Muscle layer of duodenum (tissue), 2 donors: ENCODE measurements around the gene NFXL1.

ENCODE experiments used
- H3K27ac ChIP-seq: one replicate; pipeline ENCODE4 v1.7.0; 2013; ENCODE audit warnings: mild to moderate bottlenecking, low read length
- H3K27me3 ChIP-seq: one replicate; pipeline ENCODE4 v1.7.0; 2013; ENCODE audit warnings: low read depth, mild to moderate bottlenecking, control low read depth, low read length
- H3K36me3 ChIP-seq, 2 donors: one replicate each; pipeline ENCODE4 v1.7.0; 2013; ENCODE audit warnings: low read length in 2 of 2, control low read depth in 1 of 2, mild to moderate bottlenecking in 1 of 2; ENCODE audit not compliant: insufficient read depth in 2 of 2, control insufficient read depth in 1 of 2
- H3K4me1 ChIP-seq, 2 donors: one replicate each; pipeline ENCODE4 v1.7.0; 2013; ENCODE audit warnings: low read length in 2 of 2, mild to moderate bottlenecking in 2 of 2, control low read depth in 1 of 2, moderate library complexity in 1 of 2; ENCODE audit not compliant: insufficient read depth in 2 of 2, control insufficient read depth in 1 of 2
- H3K4me3 ChIP-seq, 2 donors: one replicate each; pipeline ENCODE4 v1.7.0; 2013; ENCODE audit warnings: low read length in 2 of 2, low read depth in 1 of 2, mild to moderate bottlenecking in 1 of 2
- H3K9me3 ChIP-seq, 2 donors: one replicate each; pipeline ENCODE4 v1.7.0; 2013; ENCODE audit warnings: low read length in 2 of 2, control low read depth in 1 of 2, mild to moderate bottlenecking in 1 of 2; ENCODE audit not compliant: control insufficient read depth in 1 of 2
- donor health status: healthy.

Gene NFXL1

GRCh38 chr4:47914220-47914925, at the start of gene NFXL1:
Gene NFXL1 (minus strand): TSS chr4:47914583. CDS start chr4:47914203, 380 bp downstream.
- Histone ChIP-seq H3K4me3 (peak within 1 kb of the TSS; percentile 93 to 99), H3K4me1 (peaks cover 5 to 15% of the 10 kb centered on the region in 2 donors), H3K27ac (peak within 1 kb of the TSS; percentile 63), H3K36me3 (no peaks in the 10 kb centered on the region), H3K9me3 (no peaks in the 10 kb centered on the region), H3K27me3 (no peaks in the 10 kb centered on the region)

- H3K4me1 ChIP-seq = no peaks in the 10 kb centered on the region
- no peaks in the 10 kb centered on the region for H3K36me3 ChIP-seq
These were observed 40.3 kb upstream of the NFXL1 start for GRCh38 chr4:47954677-47955076.

GRCh38 chr4:47954245-47954644, 39.9 kb upstream of the NFXL1 start:
- H3K4me3 ChIP-seq = no peak overlapping the region
- H3K27me3 ChIP-seq = no peaks in the 10 kb centered on the region
- H3K36me3 ChIP-seq = no peaks in the 10 kb centered on the region
- H3K9me3 ChIP-seq = no peaks in the 10 kb centered on the region
- no peaks in the 10 kb centered on the region for H3K4me1 ChIP-seq
- no peak overlapping the region for H3K27ac ChIP-seq

More at GRCh38 chr4:47954677-47955076, 40.3 kb upstream of the NFXL1 start:
- no peaks in the 10 kb centered on the region for H3K9me3 ChIP-seq
- no peak overlapping the region for H3K4me3 ChIP-seq
- no peaks in the 10 kb centered on the region for H3K27me3 ChIP-seq
- no peak overlapping the region for H3K27ac ChIP-seq

GRCh38 chr4:47945930-47946726, 31.7 kb upstream of the NFXL1 start:
- Histone ChIP-seq H3K36me3 (no peaks in the 10 kb centered on the region), H3K27ac (no peak overlapping the region), H3K9me3 (no peaks in the 10 kb centered on the region), H3K4me3 (no peak overlapping the region), H3K4me1 (no peaks in the 10 kb centered on the region), H3K27me3 (no peaks in the 10 kb centered on the region)

- H3K4me1 ChIP-seq = no peaks in the 10 kb centered on the region
- H3K4me3 ChIP-seq = no peak overlapping the region
- H3K27ac ChIP-seq = no peak overlapping the region
- H3K27me3 ChIP-seq = no peaks in the 10 kb centered on the region
- H3K36me3 ChIP-seq = no peaks in the 10 kb centered on the region
- H3K9me3 ChIP-seq = no peaks in the 10 kb centered on the region
These were observed 27.9 kb upstream of the NFXL1 start for GRCh38 chr4:47942081-47942819.

GRCh38 chr4:47939456-47939855, 25.1 kb upstream of the NFXL1 start:
- Histone ChIP-seq H3K27ac (no peak overlapping the region), H3K9me3 (no peaks in the 10 kb centered on the region), H3K4me3 (no peak overlapping the region), H3K36me3 (no peaks in the 10 kb centered on the region), H3K4me1 (no peaks in the 10 kb centered on the region), H3K27me3 (no peaks in the 10 kb centered on the region)

GRCh38 chr4:47936336-47936735, 22.0 kb upstream of the NFXL1 start:
- Histone ChIP-seq H3K36me3 (no peaks in the 10 kb centered on the region), H3K4me1 (no peaks in the 10 kb centered on the region), H3K4me3 (no peak overlapping the region), H3K27me3 (no peaks in the 10 kb centered on the region), H3K27ac (no peak overlapping the region), H3K9me3 (no peaks in the 10 kb centered on the region)

- Histone ChIP-seq H3K36me3 (no peaks in the 10 kb centered on the region), H3K4me3 (no peak overlapping the region), H3K9me3 (no peaks in the 10 kb centered on the region), H3K27ac (no peak overlapping the region), H3K4me1 (no peaks in the 10 kb centered on the region), H3K27me3 (no peaks in the 10 kb centered on the region)
These were observed 19.5 kb upstream of the NFXL1 start for GRCh38 chr4:47933840-47934239.

- no peak overlapping the region for H3K27ac ChIP-seq
- no peak overlapping the region for H3K4me3 ChIP-seq
- no peaks in the 10 kb centered on the region for H3K9me3 ChIP-seq
- no peaks in the 10 kb centered on the region for H3K36me3 ChIP-seq
- H3K27me3 ChIP-seq = no peaks in the 10 kb centered on the region
- H3K4me1 ChIP-seq = peaks cover 0 to 5% of the 10 kb centered on the region in 2 donors
These were observed 16.8 kb upstream of the NFXL1 start for GRCh38 chr4:47930971-47931804.

- Histone ChIP-seq H3K27me3 (no peaks in the 10 kb centered on the region), H3K9me3 (no peaks in the 10 kb centered on the region), H3K27ac (no peak overlapping the region), H3K4me1 (peaks cover 0 to 5% of the 10 kb centered on the region in 2 donors), H3K4me3 (no peak overlapping the region), H3K36me3 (no peaks in the 10 kb centered on the region)
These were observed 15.4 kb upstream of the NFXL1 start for GRCh38 chr4:47929682-47930201.
